IPS-11a (cell line): Measurements from ENCODE around the gene RAB36.
"Not testable (repeated sequence)": the region's sequence is repeated elsewhere in the genome, so short reads cannot be mapped to it uniquely, and the experiment has no call there.

Experiments used
- H3K4me3 ChIP-seq: one replicate; pipeline ENCODE4 v1.5.1; 2013; ENCODE audit warnings: low read depth, low read length, control low read depth

The RAB36 gene

DNA sequence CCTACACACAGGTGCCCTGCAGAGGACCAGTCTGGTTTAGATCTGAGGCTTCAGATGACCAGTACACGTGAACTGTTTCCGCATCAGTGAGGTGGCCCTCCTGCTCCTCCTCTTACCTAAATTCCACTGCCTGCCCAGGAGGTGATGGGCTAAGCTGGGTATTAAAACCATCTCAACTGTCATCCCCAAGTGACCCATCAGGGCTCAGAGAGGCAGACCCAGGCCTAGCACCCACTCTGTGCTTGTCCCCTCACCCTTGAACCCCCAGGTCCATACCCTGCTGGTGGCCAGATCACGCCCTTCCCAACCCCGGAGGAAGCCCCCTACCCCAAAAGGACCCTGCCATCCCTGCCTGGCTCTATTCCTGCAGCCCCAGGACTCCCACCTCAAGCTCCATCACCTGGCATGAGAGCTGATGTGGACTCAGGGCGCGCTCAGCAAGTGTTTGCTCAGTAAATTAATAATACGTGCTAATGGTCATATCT lies 24.8 kb upstream of the RAB36 start:
- H3K4me3 ChIP-seq: no peak overlapping the region

DNA sequence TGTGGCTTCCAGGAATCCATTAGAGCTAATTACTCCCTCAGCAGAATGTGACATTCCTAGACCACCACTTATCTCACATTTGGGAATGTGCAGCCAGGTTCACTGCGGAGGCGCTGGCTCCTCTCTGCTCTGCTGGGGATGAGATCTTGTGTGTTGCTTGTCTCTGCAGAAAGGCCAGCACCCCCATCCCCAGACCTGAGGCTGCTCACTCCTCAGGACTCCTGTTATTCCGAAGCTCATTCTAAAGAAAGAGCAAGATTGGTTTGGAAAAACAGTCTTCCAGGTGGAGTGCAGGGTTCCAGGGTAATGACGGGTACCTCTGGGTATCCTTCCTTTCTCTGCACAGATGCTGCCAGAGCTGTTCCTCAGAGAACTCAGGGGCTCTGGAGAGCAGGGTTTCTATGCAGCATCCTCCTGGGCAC lies 24.3 kb upstream of the RAB36 start:
- H3K4me3 ChIP-seq: no peak overlapping the region

DNA sequence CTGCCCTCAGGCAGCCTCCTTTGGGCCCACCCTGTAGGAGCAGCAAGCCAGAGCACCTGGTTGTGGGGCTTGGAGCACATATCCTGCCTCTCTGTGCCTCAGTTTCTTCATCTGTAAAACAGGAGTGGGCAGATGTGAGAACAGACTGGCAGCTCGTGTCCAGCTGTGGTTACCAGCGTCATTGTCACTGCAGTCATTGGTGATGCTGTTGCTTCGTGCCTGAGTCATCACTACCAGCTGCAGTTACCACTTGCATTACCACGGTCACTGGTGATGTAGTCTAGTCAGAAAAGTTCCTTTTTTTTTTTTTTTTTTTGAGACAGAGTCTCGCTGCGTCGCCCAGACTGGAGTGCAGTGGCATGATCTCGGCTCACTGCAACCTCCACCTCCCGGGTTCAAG lies 23.9 kb upstream of the RAB36 start:
- H3K4me3 ChIP-seq: no peak overlapping the region

DNA sequence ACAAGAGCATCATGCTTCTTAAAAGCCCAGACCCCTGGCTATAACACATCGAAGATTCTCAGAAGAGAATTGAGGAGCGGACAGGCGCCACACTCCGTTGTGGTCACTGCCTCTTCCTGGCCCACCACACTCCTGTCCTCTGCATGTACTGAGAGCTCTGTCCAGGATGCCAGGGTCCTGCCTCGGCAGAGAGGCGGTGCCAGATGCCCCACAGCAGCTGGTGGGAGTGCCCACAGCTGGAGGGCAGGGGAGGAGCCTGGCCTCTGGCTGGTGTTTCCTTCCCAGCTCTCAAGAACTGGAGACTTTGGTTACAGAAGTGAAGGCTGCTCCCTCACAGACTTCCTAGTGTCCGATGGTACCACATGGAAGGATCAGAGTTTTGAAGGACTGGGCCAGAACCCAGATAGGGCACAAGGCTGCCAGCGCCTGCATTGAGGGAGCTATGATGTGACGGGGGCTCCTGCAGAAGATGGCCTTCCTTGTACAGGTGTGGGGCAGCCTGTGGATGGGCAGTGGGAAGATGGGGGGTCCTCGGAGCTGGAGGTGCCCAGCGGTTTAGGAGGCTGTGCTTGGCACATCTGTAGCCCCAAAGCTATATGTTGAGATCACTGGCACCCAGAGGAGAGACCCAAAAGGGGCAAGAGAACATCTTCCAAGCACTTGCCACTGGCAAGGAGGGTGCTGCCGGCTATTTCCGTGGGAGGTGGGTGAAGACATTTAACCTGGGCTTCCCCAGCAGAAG lies 22.9 kb upstream of the RAB36 start:
- H3K4me3 ChIP-seq: no peak overlapping the region

DNA sequence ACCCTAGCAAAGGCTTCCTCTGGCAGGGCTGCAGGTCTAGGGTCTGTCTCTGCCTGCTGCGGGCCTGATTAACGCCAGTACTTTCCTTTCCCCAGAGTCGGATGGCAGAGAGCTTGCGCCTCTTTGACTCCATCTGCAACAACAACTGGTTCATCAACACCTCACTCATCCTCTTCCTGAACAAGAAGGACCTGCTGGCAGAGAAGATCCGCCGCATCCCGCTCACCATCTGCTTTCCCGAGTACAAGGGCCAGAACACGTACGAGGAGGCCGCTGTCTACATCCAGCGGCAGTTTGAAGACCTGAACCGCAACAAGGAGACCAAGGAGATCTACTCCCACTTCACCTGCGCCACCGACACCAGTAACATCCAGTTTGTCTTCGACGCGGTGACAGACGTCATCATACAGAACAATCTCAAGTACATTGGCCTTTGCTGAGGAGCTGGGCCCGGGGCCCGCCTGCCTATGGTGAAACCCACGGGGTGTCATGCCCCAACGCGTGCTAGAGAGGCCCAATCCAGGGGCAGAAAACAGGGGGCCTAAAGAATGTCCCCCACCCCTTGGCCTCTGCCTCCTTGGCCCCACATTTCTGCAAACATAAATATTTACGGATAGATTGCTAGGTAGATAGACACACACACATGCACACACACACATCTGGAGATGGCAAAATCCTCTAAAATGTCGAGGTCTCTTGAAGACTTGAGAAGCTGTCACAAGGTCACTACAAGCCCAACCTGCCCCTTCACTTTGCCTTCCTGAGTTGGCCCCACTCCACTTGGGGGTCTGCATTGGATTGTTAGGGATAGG lies 22.1 kb upstream of the RAB36 start:
- H3K4me3 ChIP-seq: no peak overlapping the region

DNA sequence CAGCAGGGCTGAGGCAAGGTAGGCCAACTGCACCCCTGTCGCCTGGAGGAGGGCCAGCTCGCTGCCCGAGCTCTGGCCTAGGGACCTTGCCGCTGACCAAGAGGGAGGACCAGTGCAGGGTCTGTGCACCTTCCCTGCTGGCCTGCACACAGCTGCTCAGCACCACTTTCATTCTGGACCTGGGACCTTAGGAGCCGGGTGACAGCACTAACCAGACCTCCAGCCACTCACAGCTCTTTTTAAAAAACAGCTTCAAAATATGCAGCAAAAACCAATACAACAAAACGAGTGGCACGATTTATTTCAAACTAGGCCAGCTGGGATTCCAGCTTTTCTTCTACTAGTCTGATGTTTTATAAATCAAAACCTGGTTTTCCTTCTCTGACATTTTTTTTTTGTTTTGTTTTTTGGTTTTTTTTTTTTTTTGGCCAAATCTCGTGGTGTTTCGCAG lies 21.4 kb upstream of the RAB36 start:
- no peak overlapping the region for H3K4me3 ChIP-seq

DNA sequence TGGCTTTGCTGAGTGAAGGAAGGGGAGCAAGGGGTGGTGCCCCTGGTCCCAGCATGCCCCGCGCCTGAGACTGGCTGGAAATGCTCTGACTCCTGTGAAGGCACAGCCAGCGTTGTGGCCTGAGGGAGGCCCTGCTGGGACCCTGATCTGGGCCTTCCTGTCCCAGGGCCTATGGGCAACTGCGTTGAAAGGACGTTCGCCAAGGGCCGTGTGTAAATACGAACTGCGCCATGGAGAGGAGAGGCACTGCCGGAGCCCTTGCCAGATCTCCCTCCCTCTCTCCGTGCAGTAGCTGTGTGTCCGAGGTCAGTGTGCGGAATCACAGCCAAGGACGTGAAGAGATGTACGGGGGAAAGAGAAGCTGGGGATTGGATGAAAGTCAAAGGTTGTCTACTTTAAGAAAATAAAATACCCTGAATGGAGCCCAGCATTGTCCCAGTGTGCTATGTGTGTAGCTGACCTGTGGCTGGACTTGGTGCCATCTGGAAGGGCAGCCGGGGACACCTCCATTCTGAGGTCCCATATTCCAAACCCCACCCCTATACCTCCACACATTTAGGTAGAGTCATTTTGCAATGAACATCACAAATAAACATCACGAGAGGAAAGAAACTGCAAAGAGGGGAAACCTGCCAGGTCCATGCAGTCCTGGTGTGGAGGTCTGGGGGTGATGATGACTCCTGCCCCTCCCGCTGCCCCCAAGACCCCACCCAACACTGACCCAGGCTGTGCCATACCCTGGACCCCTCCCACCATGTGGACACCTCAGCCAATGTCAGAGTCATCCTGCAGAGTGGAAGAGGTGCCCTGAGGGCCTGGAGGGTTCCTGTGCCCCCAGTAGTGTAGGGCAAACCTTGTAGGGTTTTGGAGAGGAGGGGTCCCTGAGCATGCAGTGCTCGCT lies 20.4 kb upstream of the RAB36 start:
- H3K4me3 ChIP-seq: no peak overlapping the region

DNA sequence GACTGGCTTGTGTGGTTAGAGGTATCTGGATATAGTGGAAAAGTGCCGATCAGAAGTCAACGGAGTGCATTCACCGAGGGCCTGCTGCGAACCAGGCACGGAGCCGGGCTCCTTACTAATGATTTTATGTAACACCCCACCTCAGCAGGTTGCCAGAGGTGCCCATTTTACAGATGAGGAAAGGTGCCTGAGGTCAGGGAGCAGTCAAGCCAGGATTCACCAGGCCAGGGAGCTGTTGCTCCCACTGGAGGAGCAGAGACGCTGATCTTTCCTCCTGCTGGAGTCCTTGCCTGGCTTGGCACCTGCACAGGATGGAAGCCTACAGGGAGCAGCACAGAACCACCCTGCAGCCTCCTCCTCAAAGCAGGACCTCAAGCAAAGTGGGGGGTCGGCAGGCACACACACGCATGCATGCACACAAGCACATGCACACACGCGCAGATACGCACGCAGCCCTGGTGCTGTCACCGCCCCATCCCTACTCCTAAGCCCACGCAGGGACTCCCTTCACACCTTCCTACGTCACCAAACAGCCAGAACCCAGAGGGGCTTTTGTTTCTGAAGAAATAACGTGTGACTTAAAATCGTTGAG lies 19.7 kb upstream of the RAB36 start:
- H3K4me3 ChIP-seq: no peak overlapping the region

DNA sequence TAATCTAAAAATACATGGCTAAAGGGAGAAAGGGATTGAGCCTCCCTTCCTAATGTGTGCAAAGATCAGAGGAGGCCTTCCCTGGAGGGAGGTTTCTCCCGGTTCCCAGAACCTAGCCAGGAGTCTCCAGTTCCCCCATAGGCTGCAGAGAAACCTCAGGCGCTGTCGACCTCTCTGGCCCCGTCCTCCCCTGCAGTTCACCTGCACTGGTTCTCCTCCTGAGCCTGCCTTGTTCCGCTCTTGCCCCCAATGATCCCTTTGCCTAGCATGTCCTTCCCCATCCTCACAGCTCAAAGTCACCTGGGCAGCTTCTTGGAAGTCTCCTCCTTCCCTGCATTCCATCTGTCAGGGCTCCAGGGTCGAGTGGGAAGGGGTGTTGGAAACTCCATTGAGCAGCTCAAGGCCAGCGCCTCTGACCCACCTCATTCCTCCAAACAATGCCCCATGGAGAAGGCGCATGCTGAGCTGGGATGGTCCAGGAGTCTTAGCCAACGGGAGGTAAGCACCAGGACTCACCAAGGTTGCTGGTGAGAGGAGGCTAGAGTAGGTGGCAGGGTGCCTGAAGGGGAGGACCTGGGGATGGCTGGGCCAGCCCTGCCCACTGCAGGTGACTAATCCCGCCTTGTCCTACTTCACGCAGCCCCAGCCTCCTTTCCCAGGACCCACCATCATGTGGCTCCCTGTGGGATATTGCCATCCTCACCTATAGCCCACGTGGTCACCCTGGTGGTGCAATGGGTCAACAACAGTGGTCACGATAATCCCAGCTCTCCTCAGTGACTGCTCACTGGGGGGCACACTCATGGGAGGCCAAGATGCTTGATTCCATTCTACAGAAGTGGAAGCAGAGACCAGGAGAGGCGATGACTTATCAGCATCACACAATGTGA lies 18.9 kb upstream of the RAB36 start:
- no peak overlapping the region for H3K4me3 ChIP-seq

DNA sequence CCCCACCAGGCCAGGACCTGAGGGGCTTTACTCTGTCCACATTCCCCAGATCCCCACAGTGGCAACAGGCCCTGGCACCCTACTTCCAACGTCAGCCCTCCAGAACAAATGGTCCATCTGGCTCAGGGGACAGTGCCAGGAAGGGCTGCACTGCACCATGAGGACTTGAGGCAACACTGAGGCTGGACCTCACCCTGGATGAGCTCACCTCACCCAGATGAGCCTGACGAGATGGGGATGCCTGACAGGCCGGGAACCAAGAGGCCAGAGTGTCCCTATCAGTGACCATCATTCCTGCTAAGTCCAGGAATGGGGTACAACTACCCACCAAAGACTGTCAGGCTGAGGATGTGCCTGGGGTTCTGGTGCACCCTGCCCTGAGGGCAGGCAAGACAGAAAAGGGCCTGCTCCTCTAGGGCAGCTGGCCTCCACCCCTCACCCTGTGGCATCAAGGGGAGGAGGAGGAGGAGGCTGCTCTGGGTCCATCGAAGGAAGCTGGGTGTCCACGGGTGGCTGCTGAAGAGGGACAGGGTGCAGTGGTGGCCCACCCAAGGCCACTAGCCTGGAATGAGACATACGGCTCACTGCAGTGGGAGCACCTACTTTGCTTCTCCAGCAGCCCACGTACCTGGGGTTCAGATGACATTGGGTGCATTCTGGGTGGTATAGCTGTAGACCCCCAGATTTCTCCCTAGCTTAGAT lies 18.1 kb upstream of the RAB36 start:
- no peak overlapping the region for H3K4me3 ChIP-seq

DNA sequence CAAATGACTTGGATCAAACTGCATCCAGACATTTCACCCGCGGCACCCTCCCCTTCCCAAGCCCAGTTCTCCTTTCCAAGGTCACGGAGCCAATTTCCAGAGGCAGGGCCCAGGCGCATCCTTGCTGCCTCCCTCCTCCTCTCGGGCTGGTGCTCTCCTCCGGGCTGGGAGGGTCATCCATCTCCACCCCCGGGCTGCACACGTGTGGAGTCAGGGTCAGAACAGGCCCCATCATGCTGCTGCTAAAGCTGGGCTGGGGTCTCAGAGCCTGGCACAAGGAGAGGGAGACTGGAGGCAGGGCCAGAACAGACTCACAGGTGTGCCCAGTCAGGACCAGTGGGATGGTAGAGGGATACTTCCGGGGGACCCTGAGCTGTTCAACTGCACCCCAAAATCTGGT lies 17.5 kb upstream of the RAB36 start:
- H3K4me3 ChIP-seq: no peak overlapping the region

DNA sequence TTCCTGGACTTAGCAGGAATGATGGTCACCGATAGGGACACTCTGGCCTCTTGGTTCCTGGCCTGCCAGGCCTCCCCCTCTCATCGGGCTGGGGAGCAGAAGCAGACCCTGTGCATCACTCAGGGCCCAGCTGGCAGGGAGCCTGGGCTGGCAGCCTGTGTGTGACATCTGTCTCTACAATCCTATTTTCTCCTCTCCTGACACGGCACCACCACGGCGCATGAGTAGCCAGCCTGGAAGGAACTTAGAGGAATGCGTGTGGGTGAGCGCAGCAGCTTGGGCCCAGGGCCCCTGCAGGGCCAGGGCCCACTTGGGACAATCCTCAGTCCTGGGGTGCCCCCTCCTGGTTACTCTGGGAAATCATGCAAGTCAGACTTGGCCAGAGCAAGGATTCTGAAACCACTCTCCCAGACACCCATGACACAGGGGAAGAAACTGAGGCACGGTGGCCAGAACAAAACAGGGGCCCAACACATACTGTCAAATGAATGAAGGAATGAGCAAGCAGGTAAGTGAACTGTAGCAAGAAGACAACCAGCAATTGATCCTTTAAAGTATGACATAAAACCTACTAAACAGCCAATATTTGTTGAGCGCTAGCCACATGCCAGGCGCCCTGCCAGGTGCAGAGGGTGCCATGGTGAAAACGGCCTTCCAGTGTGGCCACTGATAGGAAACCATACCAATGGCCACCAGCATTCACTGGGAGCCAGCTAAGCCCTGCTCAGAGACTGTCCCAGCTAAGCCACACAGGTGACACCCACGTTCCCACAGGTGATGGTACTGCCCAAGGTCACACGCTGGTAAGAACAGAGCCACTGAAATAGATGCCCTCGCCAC lies 16.8 kb upstream of the RAB36 start:
- H3K4me3 ChIP-seq: no peak overlapping the region

DNA sequence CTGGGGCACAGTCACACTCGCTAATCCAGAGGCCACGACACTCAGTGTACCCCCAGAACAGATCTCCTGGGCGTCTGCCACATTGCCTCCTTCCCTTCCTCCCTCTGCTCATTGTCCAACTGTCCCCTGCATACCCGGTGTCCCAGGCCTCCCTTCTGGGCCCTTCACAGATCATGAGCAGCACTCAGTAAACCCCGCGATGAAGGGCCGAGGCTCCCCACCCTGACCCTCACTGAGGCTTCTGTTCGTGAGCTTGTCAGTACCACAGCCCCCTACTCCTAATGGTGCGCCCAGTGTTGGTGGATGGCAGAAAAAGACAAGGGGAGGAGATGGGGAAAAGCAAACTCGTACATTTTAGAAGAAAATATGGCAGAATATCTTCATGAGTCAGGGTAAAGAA lies 16.1 kb upstream of the RAB36 start:
- H3K4me3 ChIP-seq: no peak overlapping the region

DNA sequence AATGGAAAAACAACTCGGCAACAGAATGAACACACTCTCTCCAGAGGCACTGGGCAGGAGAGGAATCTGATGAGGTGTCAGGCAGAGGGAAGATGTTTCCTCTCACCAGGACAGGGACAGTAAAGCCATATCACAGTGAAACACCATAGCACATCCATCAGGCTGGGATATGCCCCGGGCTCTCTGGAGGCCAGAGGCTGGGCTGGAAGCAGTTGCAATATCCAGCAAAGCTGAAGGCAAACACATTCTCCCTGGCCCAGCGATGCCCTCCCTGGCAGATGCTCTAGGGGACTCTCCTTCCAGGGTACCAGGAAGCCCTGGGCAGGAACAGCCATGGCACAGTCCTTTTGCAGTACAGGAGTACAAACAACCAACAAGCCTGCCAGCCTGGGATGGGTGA lies 14.6 kb upstream of the RAB36 start:
- H3K4me3 ChIP-seq: no peak overlapping the region

DNA sequence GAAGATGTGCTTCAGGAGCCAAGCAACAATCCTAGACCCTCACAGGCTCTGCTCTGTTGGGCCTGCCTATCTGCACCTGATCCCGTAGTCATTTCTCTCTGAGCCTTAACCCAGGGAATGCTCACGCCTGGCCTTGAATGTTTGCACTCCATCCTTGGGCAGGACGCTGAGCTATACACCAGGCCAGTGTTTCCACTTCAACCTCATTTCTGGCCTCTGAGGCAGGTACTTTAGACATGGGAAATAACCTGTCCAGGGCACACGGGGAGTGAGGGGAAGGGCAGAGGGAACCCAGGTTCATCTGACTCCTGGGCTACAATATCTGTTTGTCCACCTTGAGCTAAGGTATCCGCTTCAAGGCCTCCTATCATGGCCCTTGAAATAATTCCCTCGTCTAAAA lies 13.3 kb upstream of the RAB36 start:
- no peak overlapping the region for H3K4me3 ChIP-seq

DNA sequence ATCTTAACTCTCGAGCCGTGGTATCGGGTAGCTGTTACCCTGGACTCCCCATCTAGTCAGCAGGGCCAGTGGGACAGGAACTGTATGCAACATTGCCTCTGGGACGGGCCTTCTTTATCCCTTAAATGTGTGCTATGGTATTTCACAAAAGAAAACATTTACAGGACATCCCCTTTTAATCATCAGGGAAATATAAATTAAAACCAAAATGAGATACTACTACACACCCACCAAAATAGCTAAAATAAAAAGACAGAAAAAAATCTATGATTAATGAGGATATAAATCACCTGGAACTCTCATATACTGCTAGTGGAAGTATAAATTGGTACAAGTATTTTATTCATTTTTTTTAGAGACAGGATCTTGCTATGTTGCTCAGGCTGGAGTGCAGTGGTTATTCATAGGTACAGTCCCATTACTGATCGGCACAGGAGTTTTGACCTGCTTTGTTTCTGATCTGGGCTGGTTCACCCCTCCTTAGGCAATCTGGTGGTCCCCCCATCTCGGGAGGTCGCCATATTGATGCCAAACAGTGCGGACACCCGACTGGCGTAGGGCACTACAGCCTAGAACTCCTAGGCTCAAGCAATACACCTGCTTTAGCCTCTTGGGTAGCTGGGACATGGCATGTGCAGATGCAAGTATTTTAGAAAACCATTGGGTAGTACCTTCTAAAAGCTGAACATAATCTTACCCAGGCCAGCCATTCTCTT lies 12.7 kb upstream of the RAB36 start:
- H3K4me3 ChIP-seq: no peak overlapping the region

DNA sequence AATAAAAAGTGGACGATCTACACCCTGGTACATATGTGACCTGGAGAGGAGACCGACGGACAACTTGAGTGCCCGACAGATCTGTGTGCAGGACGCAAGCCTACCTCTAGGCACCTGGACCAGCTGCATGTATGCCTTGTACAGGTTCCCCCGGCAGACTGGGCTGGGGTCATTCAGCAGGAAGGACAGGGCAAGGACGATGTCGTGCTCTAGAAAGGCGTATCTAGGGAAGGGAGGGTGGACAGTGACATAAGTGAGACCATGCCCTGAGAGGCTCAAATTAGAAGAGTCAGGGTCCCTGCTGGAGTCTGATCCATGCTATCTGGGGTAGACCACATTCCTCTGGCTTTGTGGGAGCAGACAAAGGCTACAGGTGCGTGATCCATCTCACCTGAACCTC lies 11.4 kb upstream of the RAB36 start:
- H3K4me3 ChIP-seq: no peak overlapping the region

DNA sequence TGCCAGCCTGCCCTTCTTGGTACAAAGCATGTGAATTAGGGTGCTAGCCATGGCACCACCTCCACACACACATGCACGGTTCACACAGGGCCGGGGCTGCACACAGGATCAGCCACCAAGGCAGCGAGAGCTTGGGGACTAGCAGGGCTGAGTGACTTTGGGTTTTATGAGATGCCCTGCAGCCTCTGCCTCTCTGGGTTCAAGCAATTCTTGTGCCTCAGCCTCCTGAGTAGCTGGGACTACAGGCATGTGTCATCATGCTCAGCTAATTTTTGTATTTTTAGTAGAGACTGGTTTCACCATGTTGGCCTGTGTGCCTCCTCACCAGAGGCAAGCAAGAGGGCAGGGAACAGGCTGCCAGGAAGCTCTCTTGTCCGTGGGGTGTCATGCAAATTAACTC lies 8.3 kb upstream of the RAB36 start:
- H3K4me3 ChIP-seq: not testable (repeated sequence)
